Fibroblast of pulmonary artery (primary cell): ENCODE results near the gene OSBPL9.
"Not testable (repeated sequence)": the region's sequence is repeated elsewhere in the genome, so short reads cannot be mapped to it uniquely, and the experiment has no call there.

Source experiments
- DNase-seq: peaks from one replicate; pipeline ENCODE4 v3.0.0-alpha.2; 2010; ENCODE audit warnings: low read depth
- H3K4me3 ChIP-seq: replicated peaks from 2 replicates; pipeline ENCODE4 v1.5.1; 2011; ENCODE audit warnings: low read depth, mild to moderate bottlenecking, control low read depth, low read length, moderate library complexity
- TF ChIP-seq, protein P1 (sequence below): IDR thresholded peaks from 2 replicates; pipeline ENCODE4 v1.5.1; 2011; ENCODE audit warnings: mild to moderate bottlenecking, control low read depth, low read length, inconsistent platforms; ENCODE audit errors: missing control alignments

OSBPL9 gene

GRCh38 chr1:51814513-51814912, 197.6 kb downstream of the OSBPL9 start:
- no peak for DNase-seq
- H3K4me3 ChIP-seq, result no peak overlapping the region
- TF ChIP-seq, protein P1, sequence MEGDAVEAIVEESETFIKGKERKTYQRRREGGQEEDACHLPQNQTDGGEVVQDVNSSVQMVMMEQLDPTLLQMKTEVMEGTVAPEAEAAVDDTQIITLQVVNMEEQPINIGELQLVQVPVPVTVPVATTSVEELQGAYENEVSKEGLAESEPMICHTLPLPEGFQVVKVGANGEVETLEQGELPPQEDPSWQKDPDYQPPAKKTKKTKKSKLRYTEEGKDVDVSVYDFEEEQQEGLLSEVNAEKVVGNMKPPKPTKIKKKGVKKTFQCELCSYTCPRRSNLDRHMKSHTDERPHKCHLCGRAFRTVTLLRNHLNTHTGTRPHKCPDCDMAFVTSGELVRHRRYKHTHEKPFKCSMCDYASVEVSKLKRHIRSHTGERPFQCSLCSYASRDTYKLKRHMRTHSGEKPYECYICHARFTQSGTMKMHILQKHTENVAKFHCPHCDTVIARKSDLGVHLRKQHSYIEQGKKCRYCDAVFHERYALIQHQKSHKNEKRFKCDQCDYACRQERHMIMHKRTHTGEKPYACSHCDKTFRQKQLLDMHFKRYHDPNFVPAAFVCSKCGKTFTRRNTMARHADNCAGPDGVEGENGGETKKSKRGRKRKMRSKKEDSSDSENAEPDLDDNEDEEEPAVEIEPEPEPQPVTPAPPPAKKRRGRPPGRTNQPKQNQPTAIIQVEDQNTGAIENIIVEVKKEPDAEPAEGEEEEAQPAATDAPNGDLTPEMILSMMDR, result no peak

- H3K4me3 ChIP-seq, result no peak overlapping the region
- TF ChIP-seq, protein P1, result no peak
- no peak for DNase-seq
Observed at GRCh38 chr1:51818487-51818886, 201.6 kb downstream of the OSBPL9 start.

GRCh38 chr1:51819021-51819420, 202.1 kb downstream of the OSBPL9 start:
- H3K4me3 ChIP-seq, DNase-seq: not testable (repeated sequence)

GRCh38 chr1:51819810-51820209, 202.9 kb downstream of the OSBPL9 start:
- peak; percentile 8 for DNase-seq
- H3K4me3 ChIP-seq, result no peak overlapping the region
- TF ChIP-seq, protein P1, result no peak

DNA sequence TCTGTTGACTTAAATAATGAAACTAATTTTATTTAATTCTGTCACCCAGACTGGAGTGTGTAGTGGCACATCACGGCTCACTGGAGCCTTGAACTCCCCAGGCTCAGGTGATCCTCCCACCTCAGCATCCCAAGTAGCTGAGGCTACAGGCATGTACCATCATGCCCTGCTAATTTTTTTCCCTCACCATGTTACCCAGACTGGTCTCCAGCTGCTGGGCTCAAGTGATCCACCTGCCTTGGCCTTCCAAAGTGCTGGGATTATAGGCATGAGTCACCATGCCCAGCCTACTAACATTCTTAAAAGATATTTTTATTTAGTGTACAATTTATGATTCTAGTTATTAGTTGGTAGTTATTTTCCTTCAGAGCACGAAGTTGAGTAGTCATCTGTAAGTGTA, 212.2 kb downstream of the OSBPL9 start:
- DNase-seq, result no peak
- no peak overlapping the region for H3K4me3 ChIP-seq
- TF ChIP-seq, protein P1, result no peak

GRCh38 chr1:51833700-51834099, 216.8 kb downstream of the OSBPL9 start:
- H3K4me3 ChIP-seq, result no peak overlapping the region
- DNase-seq, result no peak
- TF ChIP-seq, protein P1, result no peak

DNA sequence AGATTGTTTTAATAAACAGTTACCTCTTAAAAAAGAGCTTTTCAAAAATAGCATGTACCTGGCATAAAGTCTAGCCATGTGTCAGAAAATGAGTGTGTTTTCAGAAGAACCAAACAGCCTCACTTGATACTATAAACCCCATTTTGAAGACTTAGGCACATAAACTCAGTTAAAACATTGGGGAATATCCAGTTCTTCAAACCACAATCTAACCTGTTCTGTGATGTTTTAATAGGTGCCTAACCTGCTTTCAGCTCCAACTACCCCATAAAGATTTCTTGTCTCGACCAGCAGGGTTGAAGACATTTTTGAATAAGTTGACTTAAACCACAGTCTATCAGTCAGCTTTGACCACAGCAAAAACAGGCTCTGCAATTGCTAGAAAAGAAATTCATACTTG, 220.4 kb downstream of the OSBPL9 start:
- no peak for DNase-seq
- TF ChIP-seq, protein P1, result no peak
- H3K4me3 ChIP-seq, result no peak overlapping the region
